A673 (cell line): ENCODE data around the gene GPHN.

Experiments used
- EZH2 ChIP-seq: fragments of 200-600 bp; sonication (generic); IDR thresholded peaks from 2 replicates; pipeline ENCODE4 v1.6.1; 2017; ENCODE audit warnings: borderline replicate concordance, low read depth, mild to moderate bottlenecking, mixed read lengths, antibody characterized with exemption, low read length; ENCODE audit not compliant: poor library complexity, severe bottlenecking
- TF ChIP-seq, protein P1 (sequence below): fragments of 300-800, 200-600 bp; sonication (generic); conservative IDR thresholded peaks from 2 replicates; pipeline ENCODE4 v1.5.1; 2017; ENCODE audit warnings: low read depth, mild to moderate bottlenecking, antibody characterized with exemption, low read length, moderate library complexity, mixed read lengths

DNA sequence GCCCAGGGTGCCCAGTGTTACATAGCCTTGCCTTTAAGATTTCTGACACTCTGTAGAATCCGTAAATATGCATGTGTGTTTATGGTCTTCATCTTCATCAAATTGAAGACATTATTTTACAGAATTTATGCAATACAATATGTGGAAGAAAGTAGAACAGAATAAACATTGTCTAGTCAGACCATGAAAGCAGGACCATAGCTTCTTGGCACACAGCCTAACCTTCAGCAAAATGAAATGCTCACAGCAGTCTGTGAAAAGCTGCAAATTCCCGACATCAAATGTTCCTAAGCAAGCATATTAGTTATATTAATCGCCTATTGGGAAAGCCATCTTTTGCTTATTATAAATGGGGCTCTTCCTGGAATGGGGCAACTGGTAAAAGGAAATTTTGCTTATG, 570.0 kb downstream of the GPHN start:
- TF ChIP-seq, protein P1, sequence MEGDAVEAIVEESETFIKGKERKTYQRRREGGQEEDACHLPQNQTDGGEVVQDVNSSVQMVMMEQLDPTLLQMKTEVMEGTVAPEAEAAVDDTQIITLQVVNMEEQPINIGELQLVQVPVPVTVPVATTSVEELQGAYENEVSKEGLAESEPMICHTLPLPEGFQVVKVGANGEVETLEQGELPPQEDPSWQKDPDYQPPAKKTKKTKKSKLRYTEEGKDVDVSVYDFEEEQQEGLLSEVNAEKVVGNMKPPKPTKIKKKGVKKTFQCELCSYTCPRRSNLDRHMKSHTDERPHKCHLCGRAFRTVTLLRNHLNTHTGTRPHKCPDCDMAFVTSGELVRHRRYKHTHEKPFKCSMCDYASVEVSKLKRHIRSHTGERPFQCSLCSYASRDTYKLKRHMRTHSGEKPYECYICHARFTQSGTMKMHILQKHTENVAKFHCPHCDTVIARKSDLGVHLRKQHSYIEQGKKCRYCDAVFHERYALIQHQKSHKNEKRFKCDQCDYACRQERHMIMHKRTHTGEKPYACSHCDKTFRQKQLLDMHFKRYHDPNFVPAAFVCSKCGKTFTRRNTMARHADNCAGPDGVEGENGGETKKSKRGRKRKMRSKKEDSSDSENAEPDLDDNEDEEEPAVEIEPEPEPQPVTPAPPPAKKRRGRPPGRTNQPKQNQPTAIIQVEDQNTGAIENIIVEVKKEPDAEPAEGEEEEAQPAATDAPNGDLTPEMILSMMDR, result no peak
- no peak for TF ChIP-seq EZH2
